Ascending aorta (tissue), 2 donors: ENCODE measurements around the gene GLS. TPM values are rescaled to one million over a fixed set of nuclear protein-coding genes. Genes with fewer than 3 reads are reported as not detected.
A peak's percentile ranks its signal among the peaks of the same experiment; 100 is the strongest.
"Not testable (repeated sequence)": the region's sequence is repeated elsewhere in the genome, so short reads cannot be mapped to it uniquely, and the experiment has no call there.

Experiments used
- DNase-seq, 2 donors: peaks; one replicate each; pipeline ENCODE4 v3.0.0-alpha.2; 2019; ENCODE audit warnings: low spot score in 2 of 2
- H3K27ac ChIP-seq, 2 donors: fragments of 200-600 bp; sonication (generic); one replicate each; pipeline ENCODE4 v1.5.1; 2016 to 2017; ENCODE audit warnings: mild to moderate bottlenecking in 1 of 2
- H3K27me3 ChIP-seq: fragments of 200-600 bp; sonication (generic); one replicate; pipeline ENCODE4 v1.5.1; 2017
- H3K36me3 ChIP-seq, 2 donors: fragments of 200-600 bp; sonication (generic); one replicate each; pipeline ENCODE4 v1.5.1; 2016
- H3K4me1 ChIP-seq, 2 donors: fragments of 200-600 bp; sonication (generic); one replicate each; pipeline ENCODE4 v1.5.1; 2016 to 2017; ENCODE audit warnings: mild to moderate bottlenecking in 1 of 2
- H3K4me3 ChIP-seq, 2 donors: fragments of 200-600 bp; sonication (generic); one replicate each; pipeline ENCODE4 v1.5.1; 2016 to 2017; ENCODE audit warnings: mild to moderate bottlenecking in 1 of 2
- H3K9me3 ChIP-seq, 2 donors: fragments of 200-600 bp; sonication (generic); one replicate each; pipeline ENCODE4 v1.5.1; 2016
- CTCF ChIP-seq, 3 experiments: fragments of 200-600 bp in 2 of 3; fragments of 450-650 bp in 1 of 3; sonication (generic) in 2 of 3; IDR thresholded peaks; one replicate each; pipeline ENCODE4 v1.5.1; 2016 to 2019; ENCODE audit warnings: antibody characterized with exemption in 3 of 3, mild to moderate bottlenecking in 1 of 3, moderate library complexity in 1 of 3
- intact Hi-C: fragments of 100-400 bp; cut with DNase I; formaldehyde crosslinking; loops from one replicate; pipeline ENCODE4 v1.15.1; 2023
- total RNA-seq: library from RNA; depleted of rRNA; stranded (reverse); fragments of >200 nt; gene quantifications from one replicate; pipeline ENCODE4 v1.1.0, GENCODE V29; 2016

Gene GLS
- total RNA-seq, 1 donor from 2014 or later, result 132 TPM

GRCh38 chr2:190849774-190850173, 30.8 kb upstream of the GLS start:
- no peaks in the 10 kb centered on the region for H3K36me3 ChIP-seq
- intact Hi-C loops, result loop anchor here (2.0 kb wide), 1 partner anchor 31 kb away; the partner anchor contains the start of gene GLS
- no peak for TF ChIP-seq CTCF (IDR thresholded peaks at IDR 0.05)
- no peaks in the 10 kb centered on the region for H3K27me3 ChIP-seq
- no peak overlapping the region for H3K4me3 ChIP-seq
- DNase-seq, result no peak
- H3K9me3 ChIP-seq, result no peaks in the 10 kb centered on the region
- no peak overlapping the region for H3K27ac ChIP-seq
- peaks cover 0 to 23% of the 10 kb centered on the region in 2 donors for H3K4me1 ChIP-seq

DNA sequence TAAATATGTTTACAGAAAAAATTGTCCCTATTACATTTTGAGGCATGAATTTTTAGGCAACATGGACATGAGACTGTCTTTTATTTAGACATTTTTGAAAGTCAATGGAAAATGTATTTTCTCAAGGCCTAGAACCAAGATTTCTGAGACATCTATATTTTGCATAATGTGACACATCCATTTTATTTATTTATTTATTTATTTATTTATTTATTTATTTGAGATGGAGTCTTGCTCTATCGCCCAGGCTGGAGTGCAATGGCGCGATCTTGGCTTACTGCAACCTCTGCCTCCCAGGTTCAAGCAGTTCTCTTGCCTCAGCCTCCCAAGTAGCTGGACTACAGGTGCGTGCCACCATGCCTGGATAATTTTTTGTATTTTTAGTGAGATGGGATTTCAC, 27.6 kb upstream of the GLS start:
- DNase-seq, intact Hi-C loops: not testable (repeated sequence)

GRCh38 chr2:190853531-190854383, 26.9 kb upstream of the GLS start:
- Histone ChIP-seq H3K27ac (peak overlapping the region; percentile 44 to 47), H3K4me3 (no peak overlapping the region), H3K27me3 (no peaks in the 10 kb centered on the region), H3K9me3 (no peaks in the 10 kb centered on the region), H3K4me1 (peaks cover 0 to 21% of the 10 kb centered on the region in 2 donors), H3K36me3 (no peaks in the 10 kb centered on the region)
- no peak for TF ChIP-seq CTCF (IDR thresholded peaks at IDR 0.05)
- no peak for DNase-seq
- intact Hi-C loops, result no loop called here

More for the DNA sequence above, 27.6 kb upstream of the GLS start:
- peaks cover 0 to 20% of the 10 kb centered on the region in 2 donors for H3K4me1 ChIP-seq
- not testable (repeated sequence) for H3K9me3 ChIP-seq, H3K27me3 ChIP-seq, H3K36me3 ChIP-seq, H3K27ac ChIP-seq, H3K4me3 ChIP-seq

DNA sequence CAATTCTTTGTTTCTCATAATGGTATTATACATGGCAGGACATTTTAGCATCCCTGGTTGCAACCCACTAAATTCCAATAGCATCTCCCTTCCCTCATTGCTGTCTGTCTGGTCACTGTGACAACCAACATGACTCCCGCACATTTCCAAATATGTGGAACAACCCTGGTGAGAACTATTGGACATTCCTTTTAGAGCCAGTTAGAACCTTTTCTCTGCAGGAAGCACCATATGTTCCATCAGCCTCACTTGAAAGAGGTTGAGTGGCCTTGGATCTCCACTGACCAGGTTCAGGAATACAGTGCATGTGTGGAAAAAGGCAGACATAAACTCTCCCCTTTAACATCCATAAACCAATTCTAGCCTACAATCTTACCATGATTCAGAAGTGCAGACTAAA, 25.9 kb upstream of the GLS start:
- TF ChIP-seq CTCF (IDR thresholded peaks at IDR 0.05), result no peak
- Histone ChIP-seq H3K4me1 (peaks cover 0 to 27% of the 10 kb centered on the region in 2 donors), H3K36me3 (no peaks in the 10 kb centered on the region), H3K4me3 (no peak overlapping the region), H3K27ac (peak overlapping the region; percentile 44 to 47), H3K27me3 (no peaks in the 10 kb centered on the region), H3K9me3 (no peaks in the 10 kb centered on the region)
- DNase-seq, result no peak
- intact Hi-C loops, result no loop called here

DNA sequence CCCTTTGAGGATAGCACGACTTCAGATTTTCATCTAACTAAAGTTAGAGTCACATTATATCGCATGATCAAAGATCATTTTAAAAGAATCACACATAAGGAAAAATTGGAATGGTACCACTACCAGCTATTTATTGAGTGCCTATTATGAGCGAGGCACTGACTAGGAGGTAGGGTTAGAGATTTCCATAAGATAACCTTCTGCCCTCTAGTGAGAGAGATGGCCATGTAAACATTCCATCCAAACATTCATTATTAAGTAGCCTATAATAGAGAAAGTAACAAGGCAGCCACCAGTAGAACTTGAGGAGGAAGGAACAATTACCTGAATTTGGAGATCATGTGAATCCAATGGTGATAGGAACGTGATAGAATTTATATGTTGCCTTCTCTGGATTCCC, 25.4 kb upstream of the GLS start:
- Histone ChIP-seq H3K4me3 (no peak overlapping the region), H3K9me3 (no peaks in the 10 kb centered on the region), H3K27me3 (no peaks in the 10 kb centered on the region), H3K27ac (no peak overlapping the region), H3K36me3 (no peaks in the 10 kb centered on the region), H3K4me1 (peaks cover 0 to 32% of the 10 kb centered on the region in 2 donors)
- no peak for DNase-seq
- TF ChIP-seq CTCF (IDR thresholded peaks at IDR 0.05), result no peak
- intact Hi-C loops, result no loop called here

GRCh38 chr2:190856985-190857384, 23.6 kb upstream of the GLS start:
- H3K4me3 ChIP-seq, result no peak overlapping the region
- no peaks in the 10 kb centered on the region for H3K27me3 ChIP-seq
- H3K36me3 ChIP-seq, result no peaks in the 10 kb centered on the region
- DNase-seq, result no peak
- H3K27ac ChIP-seq, result no peak overlapping the region
- no peaks in the 10 kb centered on the region for H3K9me3 ChIP-seq
- H3K4me1 ChIP-seq, result peaks cover 0 to 48% of the 10 kb centered on the region in 2 donors
- intact Hi-C loops, result no loop called here
- no peak for TF ChIP-seq CTCF (IDR thresholded peaks at IDR 0.05)
